GM12864 (cell line): Measurements from ENCODE around the gene MRRF.

Experiments
- DNase-seq: peaks from one replicate; pipeline ENCODE4 v3.0.0-alpha.2; 2011; ENCODE audit warnings: low read depth
- H3K4me3 ChIP-seq: 2 replicates; pipeline ENCODE4 v1.5.1; 2011; ENCODE audit warnings: mild to moderate bottlenecking, low read depth, low read length, control low read depth
- TF ChIP-seq, protein P1 (sequence below): IDR thresholded peaks from 2 replicates; pipeline ENCODE4 v1.5.1; 2011; ENCODE audit warnings: low read depth, mild to moderate bottlenecking, moderate library complexity, low read length, control low read depth, inconsistent platforms; ENCODE audit errors: missing control alignments

Gene MRRF

DNA sequence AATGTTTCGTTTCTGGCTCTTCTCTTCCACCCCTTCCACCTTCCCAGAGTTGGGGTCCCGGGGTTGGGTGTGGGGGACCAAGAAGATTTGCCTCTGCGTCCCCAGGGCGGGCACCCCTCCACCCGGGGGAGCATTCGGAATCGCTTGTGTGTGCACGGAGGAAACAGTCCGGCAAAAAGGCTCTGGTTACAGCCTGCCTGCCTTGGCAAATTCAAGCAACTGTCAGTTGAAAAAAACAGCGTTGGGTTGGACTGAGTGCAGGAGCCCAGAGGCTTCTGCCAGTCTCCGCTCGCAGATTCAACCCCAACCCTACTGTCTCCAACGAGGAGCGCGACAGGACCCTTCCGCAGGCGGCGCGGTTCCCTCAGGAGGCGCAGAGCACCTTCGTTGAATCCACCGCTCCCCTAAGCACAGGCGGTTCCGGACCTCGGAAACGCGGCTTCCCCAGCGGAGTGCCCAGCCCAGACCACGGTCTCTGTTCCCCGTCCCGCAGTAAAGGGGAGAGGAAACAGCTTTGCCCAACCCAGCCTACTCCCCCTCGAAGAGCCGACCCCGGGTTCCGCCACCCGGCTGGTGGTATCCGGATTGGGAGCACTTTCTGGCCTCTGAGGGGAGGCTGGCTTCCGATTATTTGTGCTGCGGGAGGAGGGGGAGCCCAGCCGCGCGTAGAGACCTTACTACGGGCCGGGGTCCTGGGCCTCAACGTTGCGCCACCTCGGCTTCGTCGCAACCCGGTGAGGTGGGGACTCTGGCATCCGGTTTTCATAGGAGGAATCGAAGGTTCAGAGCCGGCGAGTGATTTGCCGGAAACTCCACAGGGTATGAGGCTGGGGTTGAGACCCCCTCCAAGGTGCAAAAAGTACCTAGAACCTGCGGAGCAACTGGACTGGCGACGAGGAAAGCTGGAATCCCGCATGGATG lies 45.5 kb upstream of the MRRF start:
- TF ChIP-seq, protein P1, sequence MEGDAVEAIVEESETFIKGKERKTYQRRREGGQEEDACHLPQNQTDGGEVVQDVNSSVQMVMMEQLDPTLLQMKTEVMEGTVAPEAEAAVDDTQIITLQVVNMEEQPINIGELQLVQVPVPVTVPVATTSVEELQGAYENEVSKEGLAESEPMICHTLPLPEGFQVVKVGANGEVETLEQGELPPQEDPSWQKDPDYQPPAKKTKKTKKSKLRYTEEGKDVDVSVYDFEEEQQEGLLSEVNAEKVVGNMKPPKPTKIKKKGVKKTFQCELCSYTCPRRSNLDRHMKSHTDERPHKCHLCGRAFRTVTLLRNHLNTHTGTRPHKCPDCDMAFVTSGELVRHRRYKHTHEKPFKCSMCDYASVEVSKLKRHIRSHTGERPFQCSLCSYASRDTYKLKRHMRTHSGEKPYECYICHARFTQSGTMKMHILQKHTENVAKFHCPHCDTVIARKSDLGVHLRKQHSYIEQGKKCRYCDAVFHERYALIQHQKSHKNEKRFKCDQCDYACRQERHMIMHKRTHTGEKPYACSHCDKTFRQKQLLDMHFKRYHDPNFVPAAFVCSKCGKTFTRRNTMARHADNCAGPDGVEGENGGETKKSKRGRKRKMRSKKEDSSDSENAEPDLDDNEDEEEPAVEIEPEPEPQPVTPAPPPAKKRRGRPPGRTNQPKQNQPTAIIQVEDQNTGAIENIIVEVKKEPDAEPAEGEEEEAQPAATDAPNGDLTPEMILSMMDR = no peak
- H3K4me3 ChIP-seq = no peak overlapping the region
- no peak for DNase-seq

DNA sequence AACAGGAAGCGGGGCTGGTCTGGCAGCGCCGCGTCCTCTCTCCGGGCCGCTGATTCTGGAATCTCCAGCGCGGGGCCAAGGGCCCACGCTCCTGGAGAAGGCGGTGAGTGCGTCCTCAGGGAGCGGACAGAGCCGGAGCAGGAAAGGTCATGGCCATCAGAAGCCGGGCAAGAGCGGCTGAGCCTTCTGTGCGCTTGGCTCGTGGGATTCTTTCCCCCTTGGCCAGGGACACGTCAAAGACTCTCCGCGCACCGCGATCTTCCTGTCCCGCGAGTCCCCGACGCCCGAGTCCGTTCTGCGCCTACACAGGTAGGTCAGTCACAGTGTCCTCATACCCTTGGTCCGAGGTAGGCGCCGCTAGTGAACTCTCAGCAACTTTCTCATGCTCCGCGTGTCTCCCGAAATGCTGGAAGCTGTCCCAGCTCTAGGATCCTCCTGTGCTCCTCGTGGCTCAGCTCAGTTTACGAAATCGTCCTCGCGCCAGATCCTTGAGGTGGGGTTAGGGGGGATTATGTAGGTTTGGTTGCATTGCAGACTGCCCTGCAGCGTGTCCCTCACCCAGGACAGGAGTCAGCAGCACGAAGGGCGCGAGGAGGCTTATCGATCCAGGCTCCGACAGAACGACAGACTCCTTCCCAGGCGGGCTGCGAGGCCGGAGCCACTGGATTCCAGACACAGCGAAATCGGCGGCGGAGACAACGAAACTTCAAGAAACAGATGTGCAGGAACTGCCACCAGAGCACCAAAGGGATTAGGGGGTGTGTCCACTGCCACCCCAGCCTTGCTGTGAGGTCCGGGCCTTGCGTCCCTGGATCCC lies 44.6 kb upstream of the MRRF start:
- TF ChIP-seq, protein P1 = no peak
- no peak overlapping the region for H3K4me3 ChIP-seq
- no peak for DNase-seq

DNA sequence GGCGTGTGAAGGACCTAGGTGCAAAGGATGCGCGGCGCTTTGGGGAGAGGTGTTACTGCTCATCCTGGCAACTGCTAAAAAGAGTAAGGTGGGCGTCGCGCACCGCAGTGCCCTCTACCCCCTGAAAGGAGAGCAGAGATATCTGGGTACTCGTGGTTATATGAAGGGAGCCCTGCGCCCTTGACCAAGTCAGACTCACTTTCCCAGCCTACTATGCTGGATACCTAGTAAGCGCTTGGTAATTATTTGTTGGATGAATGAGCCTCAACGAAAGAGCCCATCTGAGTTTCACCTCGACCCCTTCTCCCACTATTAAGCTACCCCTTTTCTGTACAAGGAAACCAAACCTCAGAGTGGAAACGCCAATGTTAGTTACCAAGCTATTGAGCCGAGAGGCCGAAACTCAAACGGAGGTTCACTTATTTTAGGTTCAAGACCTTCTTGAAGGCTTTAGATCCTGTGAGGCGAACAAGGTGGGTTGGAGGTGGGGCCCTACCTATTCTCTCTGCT lies 44.0 kb upstream of the MRRF start:
- TF ChIP-seq, protein P1 = no peak
- no peak for DNase-seq
- no peak overlapping the region for H3K4me3 ChIP-seq

DNA sequence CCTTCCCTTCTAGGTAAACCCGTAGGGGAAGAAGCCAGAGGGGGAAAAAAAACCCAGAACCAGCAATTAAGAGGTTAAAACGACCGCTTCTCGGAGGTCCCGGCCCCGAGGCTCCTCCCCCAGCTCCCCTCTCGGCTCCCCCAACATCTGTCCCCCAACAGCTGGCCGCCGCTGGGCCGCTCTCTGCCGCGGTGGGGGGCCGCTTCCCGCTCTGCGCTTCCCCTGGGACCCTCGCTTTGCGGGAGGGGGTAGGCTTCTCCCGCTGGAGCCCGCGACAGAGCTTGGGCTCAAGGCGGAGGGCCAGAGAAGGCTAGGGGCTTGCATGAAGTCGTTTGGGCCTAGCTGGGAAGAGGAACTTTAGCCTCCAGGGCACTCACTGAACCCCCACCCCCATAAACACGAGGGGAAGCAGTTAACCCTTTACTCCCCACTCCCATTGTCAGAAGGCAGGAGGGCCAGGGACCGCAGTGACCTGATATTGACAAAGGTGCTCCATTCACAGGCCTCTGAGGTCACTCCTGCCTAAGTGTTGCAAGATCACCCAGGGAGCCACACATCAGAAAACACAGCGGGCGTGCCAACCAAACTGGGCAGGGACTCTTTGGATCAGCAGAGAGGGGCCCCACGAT lies 43.4 kb upstream of the MRRF start:
- H3K4me3 ChIP-seq = no peak overlapping the region
- TF ChIP-seq, protein P1 = no peak
- DNase-seq = no peak

DNA sequence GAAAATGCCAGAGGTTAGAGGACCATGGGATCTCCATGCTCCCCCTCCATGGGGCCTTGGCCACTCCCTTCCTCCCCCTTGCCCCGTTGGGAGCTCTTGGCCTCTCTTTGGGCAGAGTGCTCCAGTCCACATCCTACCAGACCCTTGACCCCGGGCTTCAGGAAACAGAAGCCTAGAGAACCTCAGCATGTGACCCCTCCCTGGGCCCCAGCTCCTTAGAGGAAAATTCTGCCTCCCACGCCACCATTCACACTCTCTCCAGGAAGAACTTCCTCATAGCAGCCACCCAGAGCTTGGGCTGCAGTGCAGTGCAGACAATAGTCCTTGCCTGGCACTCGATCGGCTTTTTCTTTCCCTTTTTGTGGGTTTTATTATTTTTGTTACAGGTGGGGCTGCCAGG lies 41.9 kb upstream of the MRRF start:
- TF ChIP-seq, protein P1 = no peak
- no peak for DNase-seq
- H3K4me3 ChIP-seq = no peak overlapping the region

DNA sequence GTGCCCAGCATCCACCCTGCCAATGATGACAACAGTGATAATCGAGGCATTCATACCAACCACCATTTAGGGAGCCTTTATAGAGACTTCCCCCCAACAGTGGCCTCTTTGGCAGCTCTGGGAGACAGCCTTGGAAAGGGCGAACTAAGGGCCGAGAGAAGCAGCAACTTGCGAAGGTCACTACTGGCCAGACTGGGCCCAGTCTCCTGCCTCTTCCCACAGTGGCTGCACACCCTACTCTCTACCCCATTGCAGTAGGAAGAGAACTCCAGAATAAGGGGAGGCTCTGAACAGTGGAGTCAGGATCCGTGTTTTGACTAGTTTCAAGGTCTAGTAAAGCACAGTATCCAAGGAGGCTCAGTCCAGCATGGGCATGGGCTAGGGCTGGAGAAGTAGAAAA lies 41.2 kb upstream of the MRRF start:
- no peak overlapping the region for H3K4me3 ChIP-seq
- DNase-seq = no peak
- TF ChIP-seq, protein P1 = no peak
